HG03175 (cell line): Measurements from ENCODE around the gene TRPM3.
"Not testable (repeated sequence)": the region's sequence is repeated elsewhere in the genome, so short reads cannot be mapped to it uniquely, and the experiment has no call there.

Source experiments
- ATAC-seq: cut with Tn5 transposase; IDR thresholded peaks from one replicate; pipeline ENCODE4 v1.9.1; 2021; ENCODE audit warnings: mild to moderate bottlenecking, moderate library complexity; ENCODE audit not compliant: unreplicated experiment

TRPM3 gene

GRCh38 chr9:71001780-71002386 is 119.5 kb downstream of the TRPM3 start:
- ATAC-seq, result peak; percentile 70

GRCh38 chr9:70998962-70999361 is 122.5 kb downstream of the TRPM3 start:
- no peak for ATAC-seq

- no peak for ATAC-seq
Measured at GRCh38 chr9:70995511-70995910, 125.9 kb downstream of the TRPM3 start.

- ATAC-seq, result no peak
Measured at GRCh38 chr9:70994582-70994981, 126.8 kb downstream of the TRPM3 start.

- no peak for ATAC-seq
Measured at GRCh38 chr9:70988551-70988950, 132.9 kb downstream of the TRPM3 start.

- no peak for ATAC-seq
Measured at GRCh38 chr9:70987986-70988385, 133.4 kb downstream of the TRPM3 start.

GRCh38 chr9:70986984-70987383 is 134.4 kb downstream of the TRPM3 start:
- no peak for ATAC-seq

- no peak for ATAC-seq
Measured at GRCh38 chr9:70983723-70984295, 137.6 kb downstream of the TRPM3 start.

- no peak for ATAC-seq
Measured at GRCh38 chr9:70981312-70981711, 140.1 kb downstream of the TRPM3 start.

- no peak for ATAC-seq
Measured at GRCh38 chr9:70979966-70980365, 141.5 kb downstream of the TRPM3 start.

- no peak for ATAC-seq
Measured at GRCh38 chr9:70978085-70978484, 143.3 kb downstream of the TRPM3 start.

- ATAC-seq, result no peak
Measured at GRCh38 chr9:70975821-70976220, 145.6 kb downstream of the TRPM3 start.

GRCh38 chr9:70971723-70972122 is 149.7 kb downstream of the TRPM3 start:
- ATAC-seq, result no peak

GRCh38 chr9:70966380-70966779 is 155.0 kb downstream of the TRPM3 start:
- not testable (repeated sequence) for ATAC-seq

GRCh38 chr9:70964861-70965260 is 156.6 kb downstream of the TRPM3 start:
- ATAC-seq, result no peak

GRCh38 chr9:70963554-70963953 is 157.9 kb downstream of the TRPM3 start:
- no peak for ATAC-seq

GRCh38 chr9:70962761-70963440 is 158.5 kb downstream of the TRPM3 start:
- ATAC-seq, result no peak

GRCh38 chr9:70959366-70959765 is 162.1 kb downstream of the TRPM3 start:
- ATAC-seq, result no peak

- ATAC-seq, result no peak
Measured at GRCh38 chr9:70954596-70955143, 166.8 kb downstream of the TRPM3 start.

GRCh38 chr9:70954126-70954525 is 167.3 kb downstream of the TRPM3 start:
- ATAC-seq, result no peak

GRCh38 chr9:70951749-70952727 is 169.4 kb downstream of the TRPM3 start:
- no peak for ATAC-seq
